ENCODE measurements around the gene LSM2.
A peak's percentile ranks its signal among the peaks of the same experiment; 100 is the strongest.
"Not testable (repeated sequence)": the region's sequence is repeated elsewhere in the genome, so short reads cannot be mapped to it uniquely, and the experiment has no call there.

Gene LSM2

DNA sequence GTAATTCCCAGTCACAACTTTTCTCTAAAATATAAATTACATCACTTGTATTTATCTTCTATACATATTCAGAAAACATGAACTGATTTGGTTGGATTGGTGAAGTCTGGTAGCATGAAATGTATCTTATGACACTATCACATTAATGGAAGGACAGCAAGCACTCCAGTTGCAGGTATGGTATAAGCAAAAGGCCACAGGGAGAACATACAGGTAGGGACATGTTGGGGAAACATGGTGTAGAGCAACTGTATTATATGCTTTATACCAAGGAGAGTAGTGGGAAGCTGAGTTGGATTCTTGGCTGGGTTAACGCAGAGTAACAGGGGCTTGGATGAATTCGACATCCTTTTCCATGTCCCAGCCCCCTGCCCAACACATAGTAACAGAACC is 9.8 kb downstream of the LSM2 start:
- DNase-seq = no peak

DNA sequence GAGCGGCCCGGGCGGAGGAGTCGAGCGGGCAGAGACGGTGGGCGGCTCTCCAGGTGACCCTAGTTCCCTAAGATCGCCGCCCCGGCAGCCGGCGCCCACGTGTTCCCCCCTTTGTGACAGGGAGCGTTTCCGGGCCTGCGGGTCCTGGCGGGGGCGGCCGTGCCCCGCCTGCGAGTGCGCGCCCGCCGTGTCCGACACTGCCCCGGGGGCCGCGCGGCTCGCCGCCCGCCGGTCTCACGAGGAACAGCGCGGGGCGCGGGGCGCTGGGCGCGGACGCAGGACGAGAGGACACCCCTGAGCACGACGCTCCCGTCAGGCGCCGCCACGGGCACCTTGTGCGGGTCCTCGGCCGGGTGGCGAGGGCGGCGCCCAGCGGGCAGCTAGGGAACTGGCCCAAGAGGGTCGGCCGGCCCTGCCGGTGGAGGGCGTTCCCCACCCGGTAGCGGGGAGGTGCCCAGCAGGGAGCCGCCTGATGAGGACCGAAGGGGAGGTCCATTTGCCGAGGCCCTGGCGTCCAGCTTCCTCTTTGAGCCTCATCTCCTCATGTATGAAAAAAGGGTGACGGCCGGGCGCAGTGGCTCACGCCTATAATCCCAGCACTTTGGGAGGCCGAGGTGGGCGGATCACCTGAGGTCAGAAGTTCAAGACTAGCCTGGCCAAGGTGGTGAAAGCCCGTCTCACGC is 11.0 kb downstream of the LSM2 start, which contains the start of gene VARS1:
Gene VARS1, minus strand, starts transcription at position 137 of the 683 bp plus-strand sequence. CDS start 535 bp downstream, outside the sequence.
- DNase-seq = peak; percentile 88

DNA sequence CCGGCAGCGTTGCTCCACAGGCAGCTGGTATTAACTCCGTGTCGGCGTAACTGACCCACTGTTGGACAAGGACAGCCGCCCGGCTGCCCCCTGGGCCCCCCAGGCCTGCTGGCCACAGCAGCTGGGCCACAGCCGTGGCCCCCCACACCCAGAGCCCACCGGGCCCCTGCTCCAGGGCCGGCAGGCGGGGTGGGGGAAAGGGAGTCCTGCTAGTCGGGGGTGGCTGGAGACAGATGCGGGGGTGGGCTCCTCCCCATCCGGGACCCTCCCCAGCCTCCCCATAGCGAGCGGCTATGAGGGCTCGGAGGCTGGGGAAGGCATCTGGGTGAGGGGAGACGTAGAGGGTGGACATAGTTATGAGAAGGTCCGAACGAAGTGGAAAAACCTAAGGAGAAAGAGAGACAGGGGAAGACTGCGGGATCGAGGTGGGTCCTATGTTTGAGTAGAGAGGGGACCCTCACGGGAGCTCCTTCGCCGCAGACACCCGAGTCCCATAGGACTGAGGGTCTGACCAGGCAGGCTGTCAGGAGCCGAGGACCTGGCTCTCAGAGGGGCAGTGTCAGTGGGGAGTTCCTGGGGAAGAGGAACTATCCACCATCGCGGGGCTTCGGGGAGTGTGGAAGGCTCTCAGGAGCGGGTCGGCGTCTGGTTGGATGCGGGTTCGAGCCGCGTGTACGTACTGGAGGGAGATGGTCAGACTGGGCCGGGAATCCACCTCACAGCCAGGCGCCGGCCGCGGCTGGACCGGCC is 11.7 kb downstream of the LSM2 start:
- no peak for DNase-seq

DNA sequence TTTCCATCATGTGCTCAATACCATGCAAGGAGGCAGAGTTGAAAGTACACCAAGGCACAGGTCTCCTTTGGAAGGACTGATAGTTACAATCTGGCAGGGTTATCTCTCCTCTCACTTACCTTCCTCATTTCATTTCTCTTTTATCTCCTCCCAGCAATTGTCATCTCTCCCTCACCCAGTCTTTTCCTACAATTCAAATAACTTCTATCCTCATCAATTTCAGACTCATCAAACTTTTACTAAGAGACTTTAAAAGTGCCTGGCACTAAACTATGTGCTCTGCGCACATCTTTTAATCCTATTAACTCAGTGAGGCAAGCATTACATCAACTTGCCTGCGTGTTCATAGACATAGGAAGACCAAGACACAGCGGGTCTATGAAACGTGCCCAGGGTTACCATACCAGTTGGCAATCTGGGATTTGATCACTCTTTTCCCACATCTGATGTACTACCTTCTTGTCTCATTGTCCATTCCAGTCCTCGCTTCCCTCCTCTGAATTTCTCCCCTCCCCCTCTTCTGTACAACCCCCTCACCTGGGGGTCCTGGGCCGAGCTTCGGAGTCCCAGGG is 12.4 kb downstream of the LSM2 start:
- no peak for DNase-seq

DNA sequence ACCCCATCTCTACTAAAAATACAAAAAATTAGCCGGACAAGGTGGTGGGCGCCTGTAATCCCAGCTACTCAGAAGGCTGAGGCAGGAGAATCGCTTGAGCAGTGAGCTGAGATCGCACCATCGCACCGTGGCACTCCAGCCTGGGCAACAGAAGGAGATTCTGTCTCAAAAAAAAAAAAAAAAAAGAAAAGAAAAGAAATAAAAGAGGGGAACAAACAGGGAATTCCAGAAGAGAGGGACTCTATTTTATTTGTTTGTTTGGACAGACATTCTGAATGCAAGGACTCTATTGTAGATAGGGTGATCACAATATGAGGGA is 12.9 kb downstream of the LSM2 start:
- not testable (repeated sequence) for DNase-seq

GRCh38 chr6:31792761-31793171 is 14.0 kb downstream of the LSM2 start:
- no peak for DNase-seq

DNA sequence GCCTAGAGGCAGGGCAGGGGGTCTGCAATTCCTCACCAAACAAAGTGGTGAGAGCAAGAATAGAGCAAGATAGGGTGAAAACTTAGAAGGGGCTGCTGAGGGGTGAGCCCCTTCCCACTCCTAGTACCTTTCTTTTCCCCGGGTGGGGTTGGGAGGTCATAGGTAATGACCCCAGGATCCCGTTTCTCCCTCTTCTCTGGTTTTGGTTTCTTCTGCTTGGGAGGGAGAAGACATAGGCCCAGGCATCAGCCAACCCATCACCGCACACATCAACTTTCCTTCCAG is 14.7 kb downstream of the LSM2 start:
- no peak for DNase-seq

DNA sequence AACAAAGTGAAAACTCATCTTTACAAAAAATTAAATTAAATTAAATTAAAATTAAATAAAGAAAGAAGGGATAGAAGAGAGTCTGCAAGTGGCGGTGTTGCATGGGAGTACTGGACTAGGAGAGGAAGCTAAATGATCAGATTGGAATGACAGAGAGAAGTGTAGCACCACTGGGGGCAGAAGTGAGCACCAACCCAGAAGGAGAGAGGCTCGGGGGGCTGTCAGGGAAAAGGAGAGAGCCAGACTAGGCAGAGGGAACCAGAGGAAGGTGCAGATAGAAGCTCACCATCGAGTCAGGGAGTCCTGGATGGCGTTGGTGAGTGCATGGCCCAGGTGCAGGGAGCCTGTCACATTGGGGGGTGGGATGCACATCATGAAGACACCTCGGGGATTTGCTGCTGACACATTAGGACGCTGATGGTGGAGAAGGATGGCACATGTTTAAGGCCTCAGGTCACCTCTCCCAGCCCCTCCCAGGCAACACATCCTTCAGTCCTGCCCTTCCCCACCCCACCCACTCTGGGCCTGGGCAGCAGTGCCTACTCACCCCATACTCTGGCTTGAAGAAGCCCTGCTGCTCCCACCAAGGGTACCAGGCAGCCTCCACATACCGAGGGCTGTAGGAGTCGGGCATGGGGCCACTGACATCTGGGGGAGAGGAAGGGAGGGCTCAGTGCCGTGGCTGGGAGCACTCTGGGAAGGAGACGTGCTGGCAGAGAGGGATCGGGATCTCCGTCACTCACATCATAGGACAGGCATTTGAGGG is 15.3 kb downstream of the LSM2 start:
- peak; percentile 24 for DNase-seq

GRCh38 chr6:31785475-31785874 is 21.3 kb downstream of the LSM2 start:
- DNase-seq = no peak

- DNase-seq = no peak
These were observed 22.5 kb downstream of the LSM2 start for GRCh38 chr6:31784098-31784925.

DNA sequence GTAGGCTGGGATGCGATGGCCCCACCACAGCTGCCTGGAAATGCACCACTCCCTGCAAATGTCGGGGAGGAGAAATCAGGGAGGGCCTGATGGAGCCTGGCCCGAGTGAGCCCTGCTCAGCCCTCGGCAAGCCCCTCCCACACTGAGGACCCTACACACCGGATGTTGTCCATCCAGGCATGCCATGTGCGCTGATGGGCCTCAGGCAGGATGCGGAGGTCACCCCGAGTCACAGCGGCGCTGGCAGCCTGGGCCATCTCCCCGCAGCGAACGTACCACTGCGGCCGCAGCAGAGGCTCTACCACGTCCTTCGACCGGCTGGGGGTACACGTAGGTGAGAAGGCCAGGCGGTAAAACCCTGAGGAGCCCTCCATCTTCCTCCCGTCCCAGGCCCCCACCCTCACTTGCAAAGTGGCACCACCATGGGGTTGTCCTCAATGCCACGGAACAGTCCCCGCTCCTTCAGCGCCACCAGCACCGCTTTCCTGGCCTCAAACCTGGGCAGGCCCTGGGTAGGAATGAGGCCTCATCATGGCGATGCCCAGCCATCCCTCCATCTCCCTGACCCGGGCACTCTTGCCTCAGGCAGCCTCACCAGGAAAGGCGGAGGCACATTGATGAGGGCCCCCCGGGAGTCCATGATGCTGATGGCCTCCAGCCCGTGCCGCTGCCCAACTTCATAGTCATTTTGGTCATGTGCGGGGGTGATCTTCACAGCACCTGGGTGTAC is 24.5 kb downstream of the LSM2 start:
- DNase-seq = no peak

GRCh38 chr6:31781244-31782125 is 25.3 kb downstream of the LSM2 start:
- DNase-seq = no peak

- no peak for DNase-seq
These were observed 26.1 kb downstream of the LSM2 start for GRCh38 chr6:31780507-31781243.

GRCh38 chr6:31779908-31780307 is 26.9 kb downstream of the LSM2 start:
- DNase-seq = no peak

DNA sequence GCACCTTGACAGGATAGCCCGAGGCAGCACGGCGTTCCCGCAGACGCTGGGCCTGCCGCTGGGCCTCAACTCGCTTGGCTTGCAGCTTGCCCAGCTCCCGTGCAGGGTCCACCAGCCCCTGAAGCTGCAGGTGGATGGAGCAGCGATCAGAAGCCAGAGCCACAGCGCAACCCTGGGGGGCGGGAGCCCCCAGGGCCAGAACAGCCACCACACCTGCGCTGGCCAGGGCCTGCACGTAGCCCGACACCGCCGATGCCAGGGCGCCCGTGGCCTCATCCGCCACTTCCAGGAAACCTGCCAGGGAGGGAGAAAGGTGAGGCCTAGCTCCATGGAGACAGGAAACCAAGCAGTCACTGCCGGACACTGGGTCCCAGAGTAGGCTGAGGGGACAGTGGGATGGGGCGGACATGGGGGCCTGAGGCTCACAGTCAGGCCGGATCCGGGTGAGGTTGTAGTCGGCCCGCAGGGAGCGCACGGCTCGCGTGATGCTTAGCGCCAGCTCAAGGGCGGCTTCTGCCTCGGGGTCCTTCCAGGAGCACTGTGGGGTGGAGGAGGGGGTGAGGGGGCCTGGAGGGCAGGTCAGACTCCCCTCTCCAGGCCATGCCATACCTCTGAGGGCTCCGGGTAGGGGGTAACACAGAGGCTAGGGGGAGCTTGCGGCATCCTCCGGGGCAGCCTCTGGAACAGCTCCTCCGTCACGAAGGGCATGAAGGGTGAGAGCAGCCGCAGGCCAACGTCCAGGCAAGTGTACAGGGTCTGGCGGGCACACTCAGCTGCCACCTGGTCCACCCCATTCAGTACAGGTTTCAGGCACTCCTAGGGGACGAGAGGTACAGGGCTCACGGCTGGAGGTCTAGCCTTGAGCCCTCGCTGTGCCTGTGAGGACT is 27.5 kb downstream of the LSM2 start:
- DNase-seq = no peak

- no peak for DNase-seq
These were observed 28.6 kb downstream of the LSM2 start for GRCh38 chr6:31778193-31778592.

DNA sequence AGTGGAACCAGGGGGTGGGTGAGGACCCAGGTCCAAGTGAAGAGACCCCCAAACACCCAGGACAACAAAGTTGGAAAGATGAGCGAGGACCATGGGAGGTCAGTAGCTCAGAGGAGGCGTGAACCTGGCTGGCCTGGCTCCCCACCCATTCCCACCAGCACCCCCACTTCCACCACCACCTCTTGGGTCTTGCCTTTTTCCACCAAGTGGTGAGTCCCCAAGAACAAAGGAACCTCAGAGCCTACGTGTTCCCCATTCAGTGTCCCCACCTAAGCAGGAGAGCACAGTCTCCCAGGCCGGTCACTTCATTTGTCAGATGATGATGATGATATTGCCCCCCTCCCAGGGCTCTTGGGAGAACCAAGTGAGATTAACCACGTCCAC is 29.1 kb downstream of the LSM2 start:
- no peak for DNase-seq

DNA sequence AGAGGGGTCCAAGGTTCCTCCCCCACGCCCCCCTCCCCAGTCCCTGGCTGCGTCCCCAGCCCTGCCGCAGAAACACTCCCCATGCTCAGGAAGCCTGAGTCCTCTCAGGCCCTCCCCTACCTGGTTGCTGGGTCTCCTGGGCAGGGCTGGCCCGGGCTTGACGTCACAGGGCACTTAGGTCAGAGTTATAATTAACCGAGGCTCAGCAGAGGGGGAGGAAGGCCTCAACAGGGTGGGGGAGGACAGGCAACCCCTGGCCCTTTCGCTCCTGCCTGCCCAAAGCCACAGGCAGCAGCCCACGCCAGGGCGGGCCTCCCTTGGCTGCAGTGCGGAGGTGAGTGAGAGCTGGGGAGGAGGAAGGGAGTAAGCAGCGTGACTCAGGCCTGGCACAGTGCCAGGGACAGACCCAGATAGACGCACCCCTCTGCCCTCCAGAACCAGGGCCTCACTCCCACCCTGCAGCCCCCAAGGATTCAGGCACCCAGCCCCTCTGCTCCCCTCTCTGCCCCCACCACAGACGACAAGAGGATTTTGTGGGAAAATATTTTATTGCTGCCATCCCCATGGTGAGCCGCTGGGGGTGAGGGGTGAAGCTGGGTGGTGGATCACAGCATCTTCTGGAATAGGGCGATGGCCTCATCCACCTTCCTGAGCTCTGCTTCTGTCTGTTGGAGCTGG is 29.6 kb downstream of the LSM2 start, which contains the start of gene VWA7:
Gene VWA7, minus strand, starts transcription at position 340 of the 678 bp plus-strand sequence. CDS start 549 bp downstream, outside the sequence.
- peak; percentile 48 for DNase-seq

All from NCI-H345 (cell line).